Measurements from ENCODE around the gene CACNA1D.

CACNA1D gene

DNA sequence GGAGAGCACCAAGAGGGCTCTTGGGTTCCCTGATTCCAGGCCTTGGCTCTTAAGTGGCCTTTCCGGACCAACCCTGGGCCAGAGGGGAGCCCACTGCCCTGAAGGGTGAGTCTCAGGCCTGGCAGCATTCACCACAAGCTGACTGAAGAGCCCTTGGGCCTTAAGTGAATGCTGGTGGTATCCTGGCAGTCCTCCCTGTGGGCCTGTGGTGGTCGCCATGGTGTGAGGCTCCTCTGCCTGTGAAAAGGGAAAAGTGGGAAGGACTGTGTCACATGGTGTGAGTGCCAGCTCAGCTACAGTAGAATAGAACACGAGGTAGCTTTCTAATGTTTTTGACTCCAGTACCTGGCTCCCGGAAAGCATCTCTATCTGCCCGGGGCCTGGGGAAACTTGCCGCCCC is 336.5 kb downstream of the CACNA1D start:
- no peak overlapping the region for H3K4me3 ChIP-seq (ENCODE audit: low read depth, low read length)
- TF ChIP-seq, protein P1, sequence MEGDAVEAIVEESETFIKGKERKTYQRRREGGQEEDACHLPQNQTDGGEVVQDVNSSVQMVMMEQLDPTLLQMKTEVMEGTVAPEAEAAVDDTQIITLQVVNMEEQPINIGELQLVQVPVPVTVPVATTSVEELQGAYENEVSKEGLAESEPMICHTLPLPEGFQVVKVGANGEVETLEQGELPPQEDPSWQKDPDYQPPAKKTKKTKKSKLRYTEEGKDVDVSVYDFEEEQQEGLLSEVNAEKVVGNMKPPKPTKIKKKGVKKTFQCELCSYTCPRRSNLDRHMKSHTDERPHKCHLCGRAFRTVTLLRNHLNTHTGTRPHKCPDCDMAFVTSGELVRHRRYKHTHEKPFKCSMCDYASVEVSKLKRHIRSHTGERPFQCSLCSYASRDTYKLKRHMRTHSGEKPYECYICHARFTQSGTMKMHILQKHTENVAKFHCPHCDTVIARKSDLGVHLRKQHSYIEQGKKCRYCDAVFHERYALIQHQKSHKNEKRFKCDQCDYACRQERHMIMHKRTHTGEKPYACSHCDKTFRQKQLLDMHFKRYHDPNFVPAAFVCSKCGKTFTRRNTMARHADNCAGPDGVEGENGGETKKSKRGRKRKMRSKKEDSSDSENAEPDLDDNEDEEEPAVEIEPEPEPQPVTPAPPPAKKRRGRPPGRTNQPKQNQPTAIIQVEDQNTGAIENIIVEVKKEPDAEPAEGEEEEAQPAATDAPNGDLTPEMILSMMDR (IDR thresholded peaks at IDR 0.05; ENCODE audit: insufficient read depth, low read length, missing control alignments), result no peak
- no peak for DNase-seq (ENCODE audit: low read depth, low spot score)
- CTCF ChIA-PET, result no interaction called here
- POLR2A ChIA-PET, result no interaction called here

- no peak overlapping the region for H3K4me3 ChIP-seq (ENCODE audit: low read depth, low read length)
- TF ChIP-seq, protein P1 (IDR thresholded peaks at IDR 0.05; ENCODE audit: insufficient read depth, low read length, missing control alignments), result no peak
- POLR2A ChIA-PET, result no interaction called here
- CTCF ChIA-PET, result no interaction called here
- no peak for DNase-seq (ENCODE audit: low read depth, low spot score)
These were observed 338.7 kb downstream of the CACNA1D start for GRCh38 chr3:53833053-53833645.

DNA sequence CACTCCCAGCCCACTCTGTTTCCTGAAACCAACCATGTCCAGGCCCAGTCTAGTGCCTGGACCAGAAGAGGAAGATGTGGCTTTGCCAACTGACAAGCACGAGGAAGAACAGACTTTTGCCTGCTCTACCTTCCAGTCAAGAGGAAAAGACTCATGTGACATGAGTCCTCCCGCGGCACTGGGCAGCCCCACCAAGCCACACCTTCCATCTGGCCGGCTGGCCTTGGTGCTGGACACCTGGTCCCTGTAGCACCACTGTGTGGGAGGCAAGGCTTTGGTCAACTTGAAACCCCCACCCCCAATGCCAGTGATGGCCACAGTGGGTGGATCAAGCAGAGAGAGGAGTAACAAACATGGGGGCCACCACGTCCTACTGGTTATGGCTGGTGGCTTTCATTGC is 339.3 kb downstream of the CACNA1D start:
- ChIA-PET POLR2A (no interaction called here), CTCF (no interaction called here)
- H3K4me3 ChIP-seq (ENCODE audit: low read depth, low read length), result no peak overlapping the region
- DNase-seq (ENCODE audit: low read depth, low spot score), result no peak
- TF ChIP-seq, protein P1 (IDR thresholded peaks at IDR 0.05; ENCODE audit: insufficient read depth, low read length, missing control alignments), result no peak

GRCh38 chr3:53834429-53835095 is 340.2 kb downstream of the CACNA1D start:
- ChIA-PET POLR2A (no interaction called here), CTCF (interaction anchor here (1.6 kb wide), 1 partner anchor 10 kb away, joined by 4 read pairs; no protein-coding TSS in a partner anchor)
- TF ChIP-seq, protein P1 (IDR thresholded peaks at IDR 0.05; ENCODE audit: insufficient read depth, low read length, missing control alignments), result no peak
- no peak for DNase-seq (ENCODE audit: low read depth, low spot score)
- no peak overlapping the region for H3K4me3 ChIP-seq (ENCODE audit: low read depth, low read length)

GRCh38 chr3:53835257-53835656 is 340.8 kb downstream of the CACNA1D start:
- ChIA-PET POLR2A (no interaction called here), CTCF (interaction anchor here (1.6 kb wide), 1 partner anchor 10 kb away, joined by 4 read pairs; no protein-coding TSS in a partner anchor)
- H3K4me3 ChIP-seq (ENCODE audit: low read depth, low read length), result no peak overlapping the region
- DNase-seq (ENCODE audit: low read depth, low spot score), result no peak
- TF ChIP-seq, protein P1 (IDR thresholded peaks at IDR 0.05; ENCODE audit: insufficient read depth, low read length, missing control alignments), result no peak

GRCh38 chr3:53836084-53836872 is 341.9 kb downstream of the CACNA1D start:
- TF ChIP-seq, protein P1 (IDR thresholded peaks at IDR 0.05; ENCODE audit: insufficient read depth, low read length, missing control alignments), result no peak
- ChIA-PET CTCF (no interaction called here), POLR2A (no interaction called here)
- H3K4me3 ChIP-seq (ENCODE audit: low read depth, low read length), result no peak overlapping the region
- no peak for DNase-seq (ENCODE audit: low read depth, low spot score)
